ENCODE data around the gene GPNMB.

The GPNMB gene

DNA sequence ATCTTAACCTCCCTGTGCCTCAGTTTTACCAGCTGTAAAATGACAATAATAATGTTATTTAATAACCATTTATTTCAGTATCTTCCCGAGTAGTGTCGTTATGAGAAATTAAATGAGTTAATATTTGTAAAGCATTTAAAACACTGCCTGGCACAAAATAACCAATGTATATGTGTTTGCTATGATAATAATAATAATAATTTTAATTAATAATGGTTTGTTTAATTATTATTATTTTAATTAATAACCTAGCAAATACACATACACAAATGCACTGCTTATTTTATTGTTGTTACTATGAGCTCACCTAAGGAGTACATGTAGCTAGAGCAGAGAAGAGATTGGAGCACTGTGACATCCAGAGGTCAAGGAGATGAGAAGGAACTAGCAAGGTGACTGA, 18.2 kb upstream of the GPNMB start:
- no peak for DNase-seq (ENCODE audit: low read depth in 2 of 3, low spot score in 2 of 3)

GRCh38 chr7:23230641-23231101, 15.9 kb upstream of the GPNMB start:
- DNase-seq (ENCODE audit: low read depth in 2 of 3, low spot score in 2 of 3) = no peak

DNA sequence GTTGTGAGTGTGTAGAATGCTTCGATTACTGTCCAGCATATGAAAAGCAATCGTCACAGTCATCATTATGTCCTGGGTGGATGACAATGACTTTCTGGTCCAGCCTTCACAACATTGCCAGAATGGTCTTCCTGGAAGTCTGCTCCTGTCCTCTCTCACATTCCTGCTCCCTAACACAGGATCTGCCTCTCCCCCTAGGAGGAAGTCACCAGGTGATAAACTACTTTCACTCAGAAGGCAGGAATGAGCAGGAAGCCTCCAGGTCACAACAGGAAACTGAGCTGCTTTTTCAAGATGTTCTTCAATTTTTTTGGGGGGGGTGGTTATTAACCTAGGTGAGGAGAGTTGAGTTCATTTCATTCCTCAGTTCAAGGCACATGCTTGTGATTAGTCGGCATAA, 13.6 kb upstream of the GPNMB start:
- DNase-seq (ENCODE audit: low read depth in 2 of 3, low spot score in 2 of 3) = no peak

DNA sequence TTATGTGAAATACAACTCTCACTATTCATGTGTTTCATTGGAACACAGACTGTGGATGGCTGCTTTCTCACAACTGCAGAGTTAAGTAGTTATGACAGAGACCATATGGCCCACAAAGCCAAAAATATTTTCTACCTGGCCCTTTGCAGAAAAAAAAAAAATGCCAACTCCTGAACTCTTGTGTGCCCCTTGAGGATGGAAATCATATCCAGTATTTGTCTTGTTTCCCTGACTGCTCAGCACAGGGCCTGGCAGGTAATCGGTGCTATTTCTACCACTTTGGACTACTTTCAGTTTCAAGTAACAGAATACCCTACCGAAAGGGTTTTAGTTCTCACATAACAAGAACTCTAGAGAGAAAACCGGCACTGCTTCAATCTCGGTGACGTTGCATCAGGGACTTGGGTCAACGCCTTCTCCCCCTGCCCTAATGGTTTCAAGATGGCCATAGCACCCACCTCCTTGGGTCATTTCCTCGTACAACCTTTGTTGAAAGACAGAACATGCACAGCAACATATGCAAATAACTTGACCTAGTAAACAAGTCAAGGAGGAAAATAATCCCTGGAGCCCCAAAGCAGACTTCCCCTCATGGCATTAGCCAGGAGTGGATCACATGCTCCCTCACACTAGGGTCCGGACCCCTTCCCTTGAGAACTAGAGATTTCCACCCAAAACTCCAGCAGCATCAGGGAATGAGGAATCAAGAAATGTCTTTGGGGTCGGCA, 11.8 kb upstream of the GPNMB start:
- no peak for DNase-seq (ENCODE audit: low read depth in 2 of 3, low spot score in 2 of 3)

DNA sequence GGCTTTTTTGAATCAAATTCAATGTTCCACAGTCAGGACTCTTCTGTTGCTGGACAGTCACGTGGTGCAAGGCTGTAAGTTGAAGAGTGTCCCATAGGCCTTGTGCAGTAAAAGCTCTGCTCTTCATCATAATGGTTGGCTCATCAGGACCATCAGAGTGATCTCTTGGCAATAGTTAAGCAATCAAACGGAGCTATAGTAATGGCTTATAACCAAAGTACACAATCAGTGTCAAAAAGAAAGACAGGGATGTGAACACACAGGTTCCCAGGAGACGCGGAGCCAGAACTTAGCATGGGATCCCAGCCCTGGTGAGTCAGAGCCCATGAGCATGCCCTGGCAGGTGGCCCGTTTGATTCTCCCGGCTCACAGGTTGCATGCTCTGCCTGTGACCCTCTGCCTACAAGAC, 10.8 kb upstream of the GPNMB start:
- no peak for DNase-seq (ENCODE audit: low read depth in 2 of 3, low spot score in 2 of 3)

- DNase-seq (ENCODE audit: low read depth in 2 of 3, low spot score in 2 of 3) = no peak
Observed at GRCh38 chr7:23237000-23237399, 9.6 kb upstream of the GPNMB start.

DNA sequence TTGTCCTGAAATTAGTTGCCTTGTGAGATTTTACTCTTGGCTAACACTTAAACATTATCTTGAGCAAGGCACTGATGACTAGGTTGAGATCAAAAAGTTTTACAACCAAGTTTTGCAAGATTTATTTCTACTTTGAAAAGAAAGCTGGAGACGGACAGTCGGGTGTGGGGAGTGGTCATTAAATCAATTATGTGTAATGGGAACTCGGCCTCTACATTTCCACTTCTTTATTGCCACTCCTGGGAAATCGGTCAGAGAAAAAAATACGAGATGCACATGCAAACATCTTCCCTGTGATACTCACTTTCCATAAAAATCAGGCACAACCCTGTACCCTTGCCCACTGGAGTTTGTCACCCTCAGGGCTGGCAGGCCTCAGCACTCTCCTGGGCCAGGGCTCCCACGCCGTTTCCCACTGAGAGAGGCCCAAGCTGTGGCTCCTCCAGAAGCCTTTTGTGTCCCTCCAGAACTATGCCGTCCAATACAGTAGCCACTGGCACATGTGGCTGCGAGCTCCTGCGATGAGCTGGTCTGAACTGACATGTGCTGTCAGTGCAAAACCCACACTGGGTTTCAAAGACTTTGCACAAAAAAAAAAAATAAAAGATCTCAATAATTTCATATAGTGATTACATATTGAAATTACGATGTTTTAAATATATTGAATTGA, 7.5 kb upstream of the GPNMB start:
- DNase-seq (ENCODE audit: low read depth in 2 of 3, low spot score in 2 of 3) = no peak

DNA sequence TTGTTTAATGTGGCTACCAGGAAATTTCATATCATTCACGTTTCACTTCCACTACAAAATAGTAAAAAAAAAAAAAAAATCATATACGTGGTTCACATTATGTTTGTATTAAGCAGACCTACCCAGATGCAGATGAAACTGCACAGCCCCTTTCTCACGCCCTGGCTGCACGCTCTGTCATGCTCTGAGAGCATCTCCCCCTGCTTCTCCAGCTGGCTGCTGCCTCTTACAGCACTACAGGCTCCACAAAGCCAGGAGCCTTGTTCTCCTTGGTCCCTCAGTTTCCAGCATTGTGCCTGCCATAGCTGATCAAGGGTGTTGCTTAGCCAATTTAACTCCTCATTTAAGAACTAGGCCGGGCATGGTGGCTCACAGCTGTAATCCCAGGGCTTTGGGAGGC, 6.9 kb upstream of the GPNMB start:
- no peak for DNase-seq (ENCODE audit: low read depth in 2 of 3, low spot score in 2 of 3)

- no peak for DNase-seq (ENCODE audit: low read depth in 2 of 3, low spot score in 2 of 3)
Observed at GRCh38 chr7:23242321-23242720, 4.3 kb upstream of the GPNMB start.

GRCh38 chr7:23242935-23243334, 3.6 kb upstream of the GPNMB start:
- no peak for DNase-seq (ENCODE audit: low read depth in 2 of 3, low spot score in 2 of 3)

GRCh38 chr7:23247046-23247602, 549 bp downstream of the GPNMB start:
- no peak for DNase-seq (ENCODE audit: low read depth in 2 of 3, low spot score in 2 of 3)

DNA sequence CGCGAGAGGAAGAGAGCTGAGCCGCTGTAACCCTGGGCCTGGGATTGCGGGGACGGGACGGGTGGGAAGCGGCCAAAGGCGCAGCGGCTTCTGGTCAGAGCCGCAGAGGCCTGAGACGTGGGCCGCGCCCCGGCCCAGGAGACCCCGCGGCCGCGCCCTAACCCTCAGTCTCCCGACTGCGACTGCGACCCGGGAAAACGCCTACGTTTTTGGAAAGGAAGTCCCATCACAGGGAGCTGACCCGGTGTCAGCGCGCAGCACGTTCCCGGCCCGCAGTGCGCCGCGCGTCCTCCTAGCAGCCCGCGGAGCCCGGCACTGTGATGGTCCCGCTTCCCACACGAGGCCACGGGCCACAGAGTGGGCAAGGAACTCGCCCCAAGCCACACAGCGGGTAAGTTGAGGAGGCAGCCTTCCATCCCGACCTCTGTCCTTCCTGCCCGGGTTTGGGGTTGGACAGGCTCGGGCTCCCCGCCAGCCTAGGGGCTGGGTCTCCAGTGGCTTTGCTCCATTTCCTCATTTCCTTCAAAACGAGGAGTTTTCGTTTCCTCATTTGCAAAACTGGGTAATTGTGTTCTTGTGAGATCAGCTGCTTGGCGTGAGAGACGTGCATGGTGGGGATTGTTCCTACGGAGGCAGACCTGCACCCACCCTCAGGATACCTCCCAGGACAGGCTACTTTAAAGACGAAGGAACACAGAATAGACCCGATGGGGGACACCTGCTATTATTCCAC, 1.2 kb downstream of the GPNMB start:
- DNase-seq (ENCODE audit: low read depth in 2 of 3, low spot score in 2 of 3) = no peak

GRCh38 chr7:23249486-23249885, 2.9 kb downstream of the GPNMB start:
- DNase-seq (ENCODE audit: low read depth in 2 of 3, low spot score in 2 of 3) = no peak

GRCh38 chr7:23254051-23254681, 7.6 kb downstream of the GPNMB start:
- DNase-seq (ENCODE audit: low read depth in 2 of 3, low spot score in 2 of 3) = no peak

DNA sequence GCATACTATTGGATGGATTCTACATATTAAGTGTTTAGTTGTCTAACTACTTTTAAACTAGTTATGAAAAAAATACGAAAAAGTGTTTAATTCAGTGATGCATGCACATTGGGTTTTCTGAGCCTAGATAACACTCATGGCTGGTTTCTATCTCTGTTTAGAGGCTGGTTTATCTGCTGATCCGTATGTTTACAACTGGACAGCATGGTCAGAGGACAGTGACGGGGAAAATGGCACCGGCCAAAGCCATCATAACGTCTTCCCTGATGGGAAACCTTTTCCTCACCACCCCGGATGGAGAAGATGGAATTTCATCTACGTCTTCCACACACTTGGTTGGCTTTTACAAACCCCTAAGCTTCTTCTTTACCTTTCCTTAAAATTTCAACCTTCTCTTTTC, 10.2 kb downstream of the GPNMB start:
- no peak for DNase-seq (ENCODE audit: low read depth in 2 of 3, low spot score in 2 of 3)

DNA sequence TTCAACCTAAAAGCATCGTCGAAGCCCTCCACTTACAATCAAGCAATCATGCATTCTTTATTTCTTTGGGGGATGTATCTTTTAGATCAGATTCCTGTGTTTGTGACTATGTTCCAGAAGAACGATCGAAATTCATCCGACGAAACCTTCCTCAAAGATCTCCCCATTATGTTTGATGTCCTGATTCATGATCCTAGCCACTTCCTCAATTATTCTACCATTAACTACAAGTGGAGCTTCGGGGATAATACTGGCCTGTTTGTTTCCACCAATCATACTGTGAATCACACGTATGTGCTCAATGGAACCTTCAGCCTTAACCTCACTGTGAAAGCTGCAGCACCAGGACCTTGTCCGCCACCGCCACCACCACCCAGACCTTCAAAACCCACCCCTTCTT, 13.8 kb downstream of the GPNMB start:
- DNase-seq (ENCODE audit: low read depth in 2 of 3, low spot score in 2 of 3) = no peak

- peak in 1 of 3 experiments; percentile 30 for DNase-seq (ENCODE audit: low read depth in 2 of 3, low spot score in 2 of 3)
Observed at GRCh38 chr7:23261843-23262452, 15.4 kb downstream of the GPNMB start.

- no peak for DNase-seq (ENCODE audit: low read depth in 2 of 3, low spot score in 2 of 3)
Observed at GRCh38 chr7:23264916-23265458, 18.4 kb downstream of the GPNMB start.

DNA sequence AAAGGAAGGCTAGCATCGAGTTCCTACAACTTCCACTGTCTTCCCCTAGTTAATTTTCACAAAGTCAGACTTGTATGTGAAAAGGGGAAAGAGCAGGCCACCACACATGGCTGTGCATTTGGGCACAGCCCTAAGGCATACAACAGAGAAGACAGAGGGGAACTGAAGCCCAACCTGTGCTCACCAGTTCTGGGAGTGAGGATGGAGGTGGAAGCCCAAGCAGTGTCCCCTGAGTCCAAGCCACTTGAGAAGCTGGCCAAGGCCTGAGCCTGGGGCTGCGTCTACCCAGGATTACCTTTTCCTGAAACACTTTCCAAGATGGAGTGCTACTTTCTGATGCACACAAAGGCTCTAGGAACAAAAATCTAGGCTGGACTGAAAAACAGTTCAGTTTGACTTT, 20.3 kb downstream of the GPNMB start:
- DNase-seq (ENCODE audit: low read depth in 2 of 3, low spot score in 2 of 3) = no peak

DNA sequence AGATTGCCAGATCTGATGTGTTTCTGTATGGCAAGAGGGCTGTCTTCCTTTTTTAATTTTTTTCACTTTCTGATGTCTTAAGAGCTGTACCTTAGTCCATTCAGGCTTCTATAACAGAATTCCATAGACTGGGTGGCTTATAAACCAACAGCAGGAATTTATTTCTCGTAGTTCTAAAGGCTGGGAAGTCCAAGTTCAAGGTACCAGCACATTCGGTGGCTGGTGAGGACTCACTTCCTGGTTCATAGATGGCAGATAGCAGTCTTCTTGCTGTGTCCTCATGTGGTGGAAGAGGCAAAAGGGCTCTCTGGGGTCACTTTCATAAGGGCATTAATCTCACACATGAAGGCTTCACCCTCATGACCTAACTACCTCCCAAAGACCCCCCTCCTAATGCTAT, 20.8 kb downstream of the GPNMB start:
- no peak for DNase-seq (ENCODE audit: low read depth in 2 of 3, low spot score in 2 of 3)

DNA sequence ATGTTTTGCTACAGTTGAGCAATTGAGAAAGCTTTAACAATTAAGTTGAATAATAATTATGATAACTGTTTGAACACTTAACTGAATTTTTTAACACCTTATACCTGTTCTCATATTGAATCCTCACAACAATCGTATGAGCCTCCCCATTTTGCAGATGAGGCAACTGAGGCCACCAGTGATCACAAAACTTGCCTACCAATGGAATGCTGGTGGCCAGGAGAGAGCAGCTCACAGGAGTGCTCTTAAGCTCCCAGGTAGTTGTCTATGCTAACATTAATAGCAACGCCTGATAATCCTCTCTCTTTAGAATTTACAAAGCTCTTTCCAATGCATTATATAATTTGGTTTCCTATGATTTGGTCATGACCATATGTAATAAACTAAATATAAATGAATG, 21.6 kb downstream of the GPNMB start:
- no peak for DNase-seq (ENCODE audit: low read depth in 2 of 3, low spot score in 2 of 3)
